Tibial nerve (tissue), 4 donors: ENCODE data around the gene CLCN2. TPM values are rescaled to one million over a fixed set of nuclear protein-coding genes. Genes with fewer than 3 reads are reported as not detected.

Source experiments
- DNase-seq, 2 donors: peaks; one replicate each; pipeline ENCODE4 v3.0.0-alpha.2; 2019; ENCODE audit warnings: low spot score in 2 of 2
- H3K27ac ChIP-seq, 4 donors: fragments of 200-600 bp; sonication (generic) in 3 of 4; one replicate each; pipeline ENCODE4 v1.5.1; 2017 to 2019; ENCODE audit warnings: mild to moderate bottlenecking in 1 of 4
- H3K27me3 ChIP-seq, 2 donors: fragments of 200-600 bp; sonication (generic) in 1 of 2; one replicate each; pipeline versions ENCODE4 v1.5.1 to v1.6.0; 2017 to 2019
- H3K36me3 ChIP-seq, 3 donors: fragments of 200-600 bp; sonication (generic); one replicate each; pipeline ENCODE4 v1.5.1; 2018 to 2019
- H3K4me1 ChIP-seq, 4 donors: fragments of 200-600 bp; sonication (generic) in 3 of 4; one replicate each; pipeline ENCODE4 v1.5.1; 2017 to 2019
- H3K4me3 ChIP-seq, 4 donors: fragments of 200-600 bp; sonication (generic) in 3 of 4; one replicate each; pipeline ENCODE4 v1.5.1; 2017 to 2019; ENCODE audit warnings: mild to moderate bottlenecking in 1 of 4, moderate library complexity in 1 of 4
- H3K9me3 ChIP-seq, 4 donors: fragments of 200-600 bp; sonication (generic) in 3 of 4; one replicate each; pipeline ENCODE4 v1.5.1; 2017 to 2019
- EP300 ChIP-seq, 2 donors: sonication (generic); formaldehyde crosslinking; IDR thresholded peaks; one replicate each; pipeline ENCODE4 v1.6.1; 2017; ENCODE audit warnings: antibody characterized with exemption in 2 of 2, mild to moderate bottlenecking in 1 of 2
- POLR2A ChIP-seq, 2 donors: fragments of 450-650 bp; IDR thresholded peaks; one replicate each; pipeline ENCODE4 v1.6.1; 2017; ENCODE audit warnings: antibody characterized with exemption in 2 of 2, mild to moderate bottlenecking in 2 of 2, moderate library complexity in 2 of 2
- WGBS, 2 donors: methylation state at CpG; one replicate each; pipeline ENCODE4 v1.1.5; 2018; 5-methylcytosine and 5-hydroxymethylcytosine counted together
- total RNA-seq, 4 donors: library from RNA; depleted of rRNA; stranded (reverse); fragments of >200 nt; gene quantifications; one replicate each; pipeline ENCODE4 v1.1.0, GENCODE V29; 2016
- TF ChIP-seq, protein P1 (sequence below), 5 experiments: fragments of 200-600 bp in 3 of 5; fragments of 450-650 bp in 2 of 5; sonication (generic) in 3 of 5; IDR thresholded peaks; one replicate each; pipeline ENCODE4 v1.5.1; 2016 to 2019; ENCODE audit warnings: antibody characterized with exemption in 5 of 5, mild to moderate bottlenecking in 3 of 5, moderate library complexity in 2 of 5

CLCN2 gene
- total RNA-seq, 4 donors from 2014 or later = 51.3 to 86.3 (median 54.9) TPM

GRCh38 chr3:184349563-184350470 lies 11.6 kb downstream of the CLCN2 start:
- WGBS, 2 donors = 56 to 65% methylated on average over 10 of the region's 10 CpGs
- no peak for DNase-seq

GRCh38 chr3:184348057-184348382 lies 13.4 kb downstream of the CLCN2 start:
- TF ChIP-seq POLR2A (IDR thresholded peaks at IDR 0.05) = no peak
- TF ChIP-seq EP300 (IDR thresholded peaks at IDR 0.05) = no peak
- TF ChIP-seq, protein P1, sequence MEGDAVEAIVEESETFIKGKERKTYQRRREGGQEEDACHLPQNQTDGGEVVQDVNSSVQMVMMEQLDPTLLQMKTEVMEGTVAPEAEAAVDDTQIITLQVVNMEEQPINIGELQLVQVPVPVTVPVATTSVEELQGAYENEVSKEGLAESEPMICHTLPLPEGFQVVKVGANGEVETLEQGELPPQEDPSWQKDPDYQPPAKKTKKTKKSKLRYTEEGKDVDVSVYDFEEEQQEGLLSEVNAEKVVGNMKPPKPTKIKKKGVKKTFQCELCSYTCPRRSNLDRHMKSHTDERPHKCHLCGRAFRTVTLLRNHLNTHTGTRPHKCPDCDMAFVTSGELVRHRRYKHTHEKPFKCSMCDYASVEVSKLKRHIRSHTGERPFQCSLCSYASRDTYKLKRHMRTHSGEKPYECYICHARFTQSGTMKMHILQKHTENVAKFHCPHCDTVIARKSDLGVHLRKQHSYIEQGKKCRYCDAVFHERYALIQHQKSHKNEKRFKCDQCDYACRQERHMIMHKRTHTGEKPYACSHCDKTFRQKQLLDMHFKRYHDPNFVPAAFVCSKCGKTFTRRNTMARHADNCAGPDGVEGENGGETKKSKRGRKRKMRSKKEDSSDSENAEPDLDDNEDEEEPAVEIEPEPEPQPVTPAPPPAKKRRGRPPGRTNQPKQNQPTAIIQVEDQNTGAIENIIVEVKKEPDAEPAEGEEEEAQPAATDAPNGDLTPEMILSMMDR (IDR thresholded peaks at IDR 0.05) = no peak
- Histone ChIP-seq H3K4me3 (no peak overlapping the region), H3K9me3 (no peaks in the 10 kb centered on the region), H3K27me3 (no peaks in the 10 kb centered on the region), H3K36me3 (peaks cover 0 to 47% (median 0%) of the 10 kb centered on the region in 3 donors), H3K27ac (no peak overlapping the region), H3K4me1 (peaks cover 0 to 54% (median 24%) of the 10 kb centered on the region in 4 donors)
- WGBS, 2 donors = 79 to 83% methylated on average over 4 of the region's 4 CpGs
- DNase-seq = no peak

More at GRCh38 chr3:184349563-184350470, 11.6 kb downstream of the CLCN2 start:
- TF ChIP-seq, protein P1 (IDR thresholded peaks at IDR 0.05) = no peak
- TF ChIP-seq EP300 (IDR thresholded peaks at IDR 0.05) = no peak
- TF ChIP-seq POLR2A (IDR thresholded peaks at IDR 0.05) = no peak
- Histone ChIP-seq H3K27ac (peak overlapping the region in 2 of 4 donors; percentile 67 to 73), H3K9me3 (no peaks in the 10 kb centered on the region), H3K27me3 (no peaks in the 10 kb centered on the region), H3K4me3 (no peak overlapping the region), H3K4me1 (peaks cover 0 to 53% (median 24%) of the 10 kb centered on the region in 4 donors), H3K36me3 (peaks cover 0 to 43% (median 0%) of the 10 kb centered on the region in 3 donors)

GRCh38 chr3:184347321-184348056 lies 13.9 kb downstream of the CLCN2 start:
- no peaks in the 10 kb centered on the region for H3K9me3 ChIP-seq
- H3K27me3 ChIP-seq = no peaks in the 10 kb centered on the region
- peaks cover 0 to 50% (median 23%) of the 10 kb centered on the region in 4 donors for H3K4me1 ChIP-seq
- peaks cover 0 to 47% (median 0%) of the 10 kb centered on the region in 3 donors for H3K36me3 ChIP-seq
- no peak overlapping the region for H3K4me3 ChIP-seq
- TF ChIP-seq, protein P1 (IDR thresholded peaks at IDR 0.05) = no peak
- TF ChIP-seq POLR2A (IDR thresholded peaks at IDR 0.05) (no peak), EP300 (IDR thresholded peaks at IDR 0.05) (no peak)
- DNase-seq = no peak
- WGBS, 2 donors = 69% methylated on average over 12 of the region's 12 CpGs
- peak overlapping the region in 1 of 4 donors; percentile 42 for H3K27ac ChIP-seq

GRCh38 chr3:184346480-184347190 lies 14.8 kb downstream of the CLCN2 start:
- peaks cover 0 to 52% (median 0%) of the 10 kb centered on the region in 3 donors for H3K36me3 ChIP-seq

More at GRCh38 chr3:184346480-184347190, 14.8 kb downstream of the CLCN2 start:
- no peak for DNase-seq
- H3K9me3 ChIP-seq = no peaks in the 10 kb centered on the region
- no peaks in the 10 kb centered on the region for H3K27me3 ChIP-seq
- TF ChIP-seq, protein P1 (IDR thresholded peaks at IDR 0.05) = no peak
- no peak overlapping the region for H3K4me3 ChIP-seq
- H3K27ac ChIP-seq = peak overlapping the region in 3 of 4 donors; percentile 51 to 92 (median 82)
- H3K4me1 ChIP-seq = peaks cover 0 to 42% (median 14%) of the 10 kb centered on the region in 4 donors
- 87 to 90% methylated on average over 15 to 20 of the region's 20 CpGs for WGBS, 2 donors
